Vagina (tissue), 2 donors: ENCODE measurements around the gene BIN2.

Experiments
- CTCF ChIP-seq, 3 experiments: fragments of 450-650 bp in 2 of 3; fragments of 200-600 bp in 1 of 3; sonication (generic) in 1 of 3; IDR thresholded peaks; one replicate each; pipeline ENCODE4 v1.5.1; 2017 to 2019; ENCODE audit warnings: antibody characterized with exemption in 3 of 3, mild to moderate bottlenecking in 2 of 3, moderate library complexity in 2 of 3
- POLR2A ChIP-seq, 2 donors: fragments of 450-650 bp; IDR thresholded peaks; one replicate each; pipeline ENCODE4 v1.6.1; 2017; ENCODE audit warnings: antibody characterized with exemption in 2 of 2, mild to moderate bottlenecking in 2 of 2, moderate library complexity in 2 of 2
- POLR2AphosphoS5 ChIP-seq, 2 donors: sonication (generic); formaldehyde crosslinking; IDR thresholded peaks; one replicate each; pipeline ENCODE4 v1.9.0; 2017; ENCODE audit warnings: antibody characterized with exemption in 2 of 2, mild to moderate bottlenecking in 2 of 2, low read depth in 1 of 2; ENCODE audit not compliant: insufficient read depth in 1 of 2

- TF ChIP-seq POLR2AphosphoS5 (IDR thresholded peaks at IDR 0.05; ENCODE audit: insufficient read depth in 1 of 2, low read depth in 1 of 2), result no peak
- no peak for TF ChIP-seq POLR2A (IDR thresholded peaks at IDR 0.05)
- TF ChIP-seq CTCF (IDR thresholded peaks at IDR 0.05), result no peak
Observed at GRCh38 chr12:51238037-51238509, 85.9 kb downstream of the BIN2 start.
